Left lung (tissue), 10 donors: ENCODE results near the gene ZNF654. TPM values are rescaled to one million over a fixed set of nuclear protein-coding genes. Genes with fewer than 3 reads are reported as not detected.

Source experiments
- ATAC-seq: fragments of 200-7000 bp; cut with Tn5 transposase; one replicate; pipeline ENCODE4 v1.9.1; 2020; ENCODE audit warnings: moderate library complexity
- DNase-seq, 4 donors: peaks; one replicate each; pipeline ENCODE4 v3.0.0-alpha.2; 2013 to 2020
- H3K27ac ChIP-seq, 2 donors: fragments of 200-600 bp; sonication (generic) in 1 of 2; one replicate each; pipeline versions ENCODE4 v1.5.0 to v1.8.0; 2020 to 2021
- H3K27me3 ChIP-seq, 2 donors: fragments of 200-600 bp; sonication (generic) in 1 of 2; one replicate each; pipeline versions ENCODE4 v1.5.0 to v1.8.0; 2020 to 2021
- H3K36me3 ChIP-seq, 2 donors: fragments of 200-600 bp; sonication (generic) in 1 of 2; one replicate each; pipeline versions ENCODE4 v1.5.0 to v1.8.0; 2020 to 2021
- H3K4me1 ChIP-seq, 2 donors: fragments of 200-600 bp; one replicate each; pipeline ENCODE4 v1.8.0; 2021
- H3K4me3 ChIP-seq, 2 donors: fragments of 200-600 bp; sonication (generic) in 1 of 2; one replicate each; pipeline versions ENCODE4 v1.5.0 to v1.8.0; 2020 to 2021; ENCODE audit warnings: mild to moderate bottlenecking in 1 of 2
- H3K9me3 ChIP-seq, 2 donors: fragments of 200-600 bp; sonication (generic) in 1 of 2; one replicate each; pipeline versions ENCODE4 v1.5.0 to v1.8.0; 2020 to 2021
- intact Hi-C, 2 donors: fragments of 100-400 bp; cut with DNase I; formaldehyde crosslinking; loops; one replicate each; pipeline versions ENCODE4 v1.11.2 to v1.14.2; 2022
- polyA plus RNA-seq, 6 donors: library from polyadenylated mRNA; unstranded; fragments of 120-200 nt; gene quantifications; one replicate each; pipeline ENCODE4 v1.2.1, GENCODE V29; 2013; ENCODE audit not compliant: insufficient read length in 6 of 6
- total RNA-seq, 2 donors: library from RNA; stranded (reverse); fragmentation: NEBNext Ultra II Directional; extraction: Animal tissue kit (Norgen Biotek cat#: 25700); gene quantifications; one replicate each; pipeline ENCODE4 v1.2.1, GENCODE V29; 2021
- TF ChIP-seq, protein P1 (sequence below), 2 donors: fragments of 200-600 bp; sonication (generic) in 1 of 2; IDR thresholded peaks; one replicate each; pipeline versions ENCODE4 v1.5.0 to v1.8.0; 2021; ENCODE audit warnings: antibody characterized with exemption in 2 of 2
- donor health status: DM: no; HTN: yes; CAD: no.
- donor health status: DM: no; HTN: no; CAD: no.

ZNF654 gene
- total and polyA plus RNA-seq, 8 donors, result 12.5 to 26.6 (median 21.9) TPM

DNA sequence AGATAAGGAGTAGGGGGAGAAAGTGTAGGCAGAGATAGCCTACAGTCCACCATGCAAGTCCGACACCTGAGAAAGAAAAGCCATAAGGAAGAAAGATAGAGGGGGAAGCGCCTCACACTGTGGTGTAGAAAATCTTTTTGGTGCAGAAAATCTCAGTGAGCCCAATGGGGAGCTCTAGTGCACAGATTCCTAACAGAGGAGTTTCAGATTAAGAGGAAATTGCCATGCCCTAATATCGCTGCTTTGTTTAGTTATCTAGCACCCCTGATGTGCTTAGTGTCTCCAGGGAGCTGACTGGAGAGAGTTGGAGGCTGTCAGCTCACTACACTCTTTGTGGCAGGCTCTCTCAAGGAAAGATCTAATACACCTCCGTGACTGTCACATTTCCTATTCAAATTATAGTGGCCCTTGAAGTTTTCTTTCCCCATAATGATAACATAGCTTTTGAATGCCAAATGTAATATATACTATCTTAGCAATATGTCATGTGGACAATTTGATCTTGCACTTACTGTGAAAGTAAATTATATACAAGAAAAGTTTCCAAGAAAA, 34.0 kb upstream of the ZNF654 start:
- intact Hi-C loops, result no loop called here
- ATAC-seq (no peak), DNase-seq (no peak)
- Histone ChIP-seq H3K4me3 (no peak overlapping the region), H3K9me3 (peaks cover 0 to 9% of the 10 kb centered on the region in 2 donors), H3K36me3 (no peaks in the 10 kb centered on the region), H3K27ac (no peak overlapping the region), H3K4me1 (peaks cover 0 to 2% of the 10 kb centered on the region in 2 donors), H3K27me3 (no peaks in the 10 kb centered on the region)
- TF ChIP-seq, protein P1, sequence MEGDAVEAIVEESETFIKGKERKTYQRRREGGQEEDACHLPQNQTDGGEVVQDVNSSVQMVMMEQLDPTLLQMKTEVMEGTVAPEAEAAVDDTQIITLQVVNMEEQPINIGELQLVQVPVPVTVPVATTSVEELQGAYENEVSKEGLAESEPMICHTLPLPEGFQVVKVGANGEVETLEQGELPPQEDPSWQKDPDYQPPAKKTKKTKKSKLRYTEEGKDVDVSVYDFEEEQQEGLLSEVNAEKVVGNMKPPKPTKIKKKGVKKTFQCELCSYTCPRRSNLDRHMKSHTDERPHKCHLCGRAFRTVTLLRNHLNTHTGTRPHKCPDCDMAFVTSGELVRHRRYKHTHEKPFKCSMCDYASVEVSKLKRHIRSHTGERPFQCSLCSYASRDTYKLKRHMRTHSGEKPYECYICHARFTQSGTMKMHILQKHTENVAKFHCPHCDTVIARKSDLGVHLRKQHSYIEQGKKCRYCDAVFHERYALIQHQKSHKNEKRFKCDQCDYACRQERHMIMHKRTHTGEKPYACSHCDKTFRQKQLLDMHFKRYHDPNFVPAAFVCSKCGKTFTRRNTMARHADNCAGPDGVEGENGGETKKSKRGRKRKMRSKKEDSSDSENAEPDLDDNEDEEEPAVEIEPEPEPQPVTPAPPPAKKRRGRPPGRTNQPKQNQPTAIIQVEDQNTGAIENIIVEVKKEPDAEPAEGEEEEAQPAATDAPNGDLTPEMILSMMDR (IDR thresholded peaks at IDR 0.05), result no peak

- Histone ChIP-seq H3K27ac (no peak overlapping the region), H3K4me1 (peaks cover 0 to 29% of the 10 kb centered on the region in 2 donors), H3K9me3 (peaks cover 0 to 9% of the 10 kb centered on the region in 2 donors), H3K4me3 (no peak overlapping the region), H3K36me3 (no peaks in the 10 kb centered on the region), H3K27me3 (no peaks in the 10 kb centered on the region)
- DNase-seq (no peak), ATAC-seq (no peak)
- intact Hi-C loops, result no loop called here
- TF ChIP-seq, protein P1 (IDR thresholded peaks at IDR 0.05), result no peak
Observed at GRCh38 chr3:88028876-88029275, 30.2 kb upstream of the ZNF654 start.

- DNase-seq (no peak), ATAC-seq (no peak)
- TF ChIP-seq, protein P1 (IDR thresholded peaks at IDR 0.05), result no peak
- intact Hi-C loops, result no loop called here
- Histone ChIP-seq H3K4me3 (peak overlapping the region in 1 of 2 donors; percentile 2), H3K9me3 (peaks cover 0 to 9% of the 10 kb centered on the region in 2 donors), H3K36me3 (no peaks in the 10 kb centered on the region), H3K27ac (no peak overlapping the region), H3K27me3 (no peaks in the 10 kb centered on the region), H3K4me1 (peaks cover 0 to 34% of the 10 kb centered on the region in 2 donors)
Observed at GRCh38 chr3:88030210-88030609, 28.8 kb upstream of the ZNF654 start.

DNA sequence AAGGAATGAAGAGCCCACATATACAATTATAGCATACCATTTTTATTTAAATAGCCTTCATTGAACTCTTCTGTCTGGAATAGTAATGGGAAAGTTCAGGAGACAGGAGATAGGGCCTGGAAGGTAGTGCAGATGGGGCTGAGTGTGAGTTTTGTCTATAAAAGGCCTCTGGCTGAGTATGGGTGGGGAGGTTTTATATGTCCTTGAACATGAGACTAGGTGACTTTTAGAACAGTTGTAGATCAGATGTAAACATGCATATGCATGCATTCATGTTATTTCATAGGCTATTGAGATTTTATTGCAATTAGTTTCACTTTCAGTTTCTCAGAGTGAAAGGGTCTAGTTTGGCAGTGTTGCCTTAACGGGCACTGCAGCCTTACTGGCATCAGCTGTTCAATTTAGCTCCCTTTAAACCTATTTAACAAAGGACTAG, 27.4 kb upstream of the ZNF654 start:
- intact Hi-C loops, result no loop called here
- DNase-seq, result peak in 2 of 4 donors; percentile 10 to 12

DNA sequence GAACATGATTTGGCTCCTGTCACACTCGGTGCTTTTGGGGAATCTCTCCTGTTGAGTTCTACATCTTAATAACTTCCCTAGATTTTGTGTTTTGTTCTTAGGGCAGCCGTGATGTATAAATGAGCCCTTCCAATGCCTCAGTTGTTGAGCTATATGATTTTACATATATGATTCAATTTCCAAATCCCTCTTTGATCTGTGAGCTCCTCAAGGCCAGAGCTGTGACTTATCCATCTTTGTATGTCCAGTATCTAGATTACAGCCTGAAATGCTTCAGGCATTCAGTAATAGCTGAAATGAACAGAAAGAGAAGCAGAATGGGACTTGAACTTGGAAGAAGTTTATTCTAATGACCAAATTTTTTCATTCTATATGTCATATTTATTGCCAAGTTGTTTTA, 26.8 kb upstream of the ZNF654 start:
- TF ChIP-seq, protein P1 (IDR thresholded peaks at IDR 0.05), result no peak
- DNase-seq, result no peak
- no peaks in the 10 kb centered on the region for H3K36me3 ChIP-seq
- peak overlapping the region; percentile 29 to 62 for H3K27ac ChIP-seq
- no peaks in the 10 kb centered on the region for H3K9me3 ChIP-seq
- H3K27me3 ChIP-seq, result no peaks in the 10 kb centered on the region
- peak overlapping the region; percentile 6 to 34 for H3K4me3 ChIP-seq
- peaks cover 0 to 34% of the 10 kb centered on the region in 2 donors for H3K4me1 ChIP-seq
- ATAC-seq, result no peak
- intact Hi-C loops, result no loop called here

More for the DNA sequence above, 27.4 kb upstream of the ZNF654 start:
- TF ChIP-seq, protein P1 (IDR thresholded peaks at IDR 0.05), result no peak
- H3K27me3 ChIP-seq, result no peaks in the 10 kb centered on the region
- H3K27ac ChIP-seq, result peak overlapping the region; percentile 29 to 62
- no peaks in the 10 kb centered on the region for H3K36me3 ChIP-seq
- H3K9me3 ChIP-seq, result no peaks in the 10 kb centered on the region
- peak overlapping the region; percentile 6 to 34 for H3K4me3 ChIP-seq
- peak; percentile 80 for ATAC-seq
- H3K4me1 ChIP-seq, result peaks cover 0 to 34% of the 10 kb centered on the region in 2 donors
